Measurements from ENCODE around the gene AMMECR1. TPM values are rescaled to one million over a fixed set of nuclear protein-coding genes. Genes with fewer than 3 reads are reported as not detected.
A peak's percentile ranks its signal among the peaks of the same experiment; 100 is the strongest.

Gene AMMECR1
- total RNA-seq, 1 donor from 2014 or later = 11.9 TPM

- H3K4me1 Mint-ChIP-seq (ENCODE audit: low read depth) = peaks cover 17% of the 10 kb centered on the region
- H3K4me3 Mint-ChIP-seq = no peak overlapping the region
- no peak overlapping the region for H3K27ac Mint-ChIP-seq
- H3K36me3 Mint-ChIP-seq (ENCODE audit: low read depth) = peaks cover 8% of the 10 kb centered on the region
- H3K9me3 Mint-ChIP-seq = no peaks in the 10 kb centered on the region
- no peak for DNase-seq (ENCODE audit: low spot score)
- no peaks in the 10 kb centered on the region for H3K27me3 Mint-ChIP-seq (ENCODE audit: insufficient read depth)
- intact Hi-C loops (cut with micrococcal nuclease) = no loop called here
Measured at GRCh38 chrX:110213183-110213582, 104.7 kb downstream of the AMMECR1 start.

GRCh38 chrX:110212299-110212698 lies 105.6 kb downstream of the AMMECR1 start:
- no peak for DNase-seq (ENCODE audit: low spot score)
- Mint-ChIP-seq H3K36me3 (ENCODE audit: low read depth) (peaks cover 8% of the 10 kb centered on the region), H3K27me3 (ENCODE audit: insufficient read depth) (no peaks in the 10 kb centered on the region), H3K27ac (no peak overlapping the region), H3K4me3 (no peak overlapping the region), H3K4me1 (ENCODE audit: low read depth) (peaks cover 13% of the 10 kb centered on the region), H3K9me3 (no peaks in the 10 kb centered on the region)
- intact Hi-C loops (cut with micrococcal nuclease) = no loop called here

GRCh38 chrX:110211340-110211739 lies 106.5 kb downstream of the AMMECR1 start:
- intact Hi-C loops (cut with micrococcal nuclease) = no loop called here
- Mint-ChIP-seq H3K9me3 (no peaks in the 10 kb centered on the region), H3K4me1 (ENCODE audit: low read depth) (peaks cover 7% of the 10 kb centered on the region), H3K4me3 (no peak overlapping the region), H3K27me3 (ENCODE audit: insufficient read depth) (no peaks in the 10 kb centered on the region), H3K36me3 (ENCODE audit: low read depth) (peaks cover 7% of the 10 kb centered on the region), H3K27ac (no peak overlapping the region)
- DNase-seq (ENCODE audit: low spot score) = no peak

GRCh38 chrX:110210417-110211139 lies 107.3 kb downstream of the AMMECR1 start:
- Mint-ChIP-seq H3K27me3 (ENCODE audit: insufficient read depth) (no peaks in the 10 kb centered on the region), H3K4me1 (ENCODE audit: low read depth) (peaks cover 7% of the 10 kb centered on the region), H3K9me3 (no peaks in the 10 kb centered on the region), H3K36me3 (ENCODE audit: low read depth) (peaks cover 1% of the 10 kb centered on the region), H3K27ac (no peak overlapping the region), H3K4me3 (no peak overlapping the region)
- DNase-seq (ENCODE audit: low spot score) = no peak
- intact Hi-C loops (cut with micrococcal nuclease) = no loop called here

GRCh38 chrX:110208092-110208491 lies 109.8 kb downstream of the AMMECR1 start:
- DNase-seq (ENCODE audit: low spot score) = no peak
- Mint-ChIP-seq H3K27me3 (ENCODE audit: insufficient read depth) (no peaks in the 10 kb centered on the region), H3K4me3 (no peak overlapping the region), H3K4me1 (ENCODE audit: low read depth) (peaks cover 13% of the 10 kb centered on the region), H3K27ac (no peak overlapping the region), H3K36me3 (ENCODE audit: low read depth) (no peaks in the 10 kb centered on the region), H3K9me3 (no peaks in the 10 kb centered on the region)
- intact Hi-C loops (cut with micrococcal nuclease) = loop anchor here (10.0 kb wide), 1 partner anchor 107 kb away; the partner anchor contains the start of gene AMMECR1

GRCh38 chrX:110204986-110205385 lies 112.9 kb downstream of the AMMECR1 start:
- Mint-ChIP-seq H3K4me1 (ENCODE audit: low read depth) (peaks cover 6% of the 10 kb centered on the region), H3K36me3 (ENCODE audit: low read depth) (no peaks in the 10 kb centered on the region), H3K27ac (no peak overlapping the region), H3K27me3 (ENCODE audit: insufficient read depth) (no peaks in the 10 kb centered on the region), H3K9me3 (no peaks in the 10 kb centered on the region), H3K4me3 (no peak overlapping the region)
- DNase-seq (ENCODE audit: low spot score) = no peak
- intact Hi-C loops (cut with micrococcal nuclease) = loop anchor here (10.0 kb wide), 1 partner anchor 110 kb away; the partner anchor contains the start of gene AMMECR1

- no peak for DNase-seq (ENCODE audit: low spot score)
- Mint-ChIP-seq H3K27ac (no peak overlapping the region), H3K4me1 (ENCODE audit: low read depth) (peaks cover 6% of the 10 kb centered on the region), H3K4me3 (no peak overlapping the region), H3K27me3 (ENCODE audit: insufficient read depth) (no peaks in the 10 kb centered on the region), H3K36me3 (ENCODE audit: low read depth) (no peaks in the 10 kb centered on the region), H3K9me3 (no peaks in the 10 kb centered on the region)
- intact Hi-C loops (cut with micrococcal nuclease) = loop anchor here (10.0 kb wide), 1 partner anchor 113 kb away; the partner anchor contains the start of gene AMMECR1
Measured at GRCh38 chrX:110201799-110202198, 116.1 kb downstream of the AMMECR1 start.

- peaks cover 3% of the 10 kb centered on the region for H3K36me3 Mint-ChIP-seq (ENCODE audit: low read depth)
- DNase-seq (ENCODE audit: low spot score) = no peak
- no peak overlapping the region for H3K27ac Mint-ChIP-seq
- H3K4me3 Mint-ChIP-seq = no peak overlapping the region
- intact Hi-C loops (cut with micrococcal nuclease) = no loop called here
- H3K27me3 Mint-ChIP-seq (ENCODE audit: insufficient read depth) = no peaks in the 10 kb centered on the region
- no peaks in the 10 kb centered on the region for H3K4me1 Mint-ChIP-seq (ENCODE audit: low read depth)
- H3K9me3 Mint-ChIP-seq = no peaks in the 10 kb centered on the region
Measured at GRCh38 chrX:110194977-110195376, 122.9 kb downstream of the AMMECR1 start.

GRCh38 chrX:110192516-110192915 lies 125.4 kb downstream of the AMMECR1 start:
- H3K27me3 Mint-ChIP-seq (ENCODE audit: insufficient read depth) = no peaks in the 10 kb centered on the region
- H3K4me1 Mint-ChIP-seq (ENCODE audit: low read depth) = peaks cover 19% of the 10 kb centered on the region
- H3K9me3 Mint-ChIP-seq = no peaks in the 10 kb centered on the region
- no peak overlapping the region for H3K27ac Mint-ChIP-seq
- no peak overlapping the region for H3K4me3 Mint-ChIP-seq
- peaks cover 6% of the 10 kb centered on the region for H3K36me3 Mint-ChIP-seq (ENCODE audit: low read depth)
- intact Hi-C loops (cut with micrococcal nuclease) = no loop called here
- DNase-seq (ENCODE audit: low spot score) = no peak

GRCh38 chrX:110188701-110189558 lies 129.0 kb downstream of the AMMECR1 start:
- Mint-ChIP-seq H3K9me3 (peaks cover 8% of the 10 kb centered on the region), H3K27ac (peak overlapping the region; percentile 18), H3K4me3 (no peak overlapping the region), H3K36me3 (ENCODE audit: low read depth) (peaks cover 16% of the 10 kb centered on the region), H3K27me3 (ENCODE audit: insufficient read depth) (no peaks in the 10 kb centered on the region), H3K4me1 (ENCODE audit: low read depth) (peaks cover 27% of the 10 kb centered on the region)
- intact Hi-C loops (cut with micrococcal nuclease) = no loop called here
- DNase-seq (ENCODE audit: low spot score) = no peak

- peaks cover 10% of the 10 kb centered on the region for H3K36me3 Mint-ChIP-seq (ENCODE audit: low read depth)
- no peak overlapping the region for H3K4me3 Mint-ChIP-seq
- no peak for DNase-seq (ENCODE audit: low spot score)
- H3K27ac Mint-ChIP-seq = no peak overlapping the region
- intact Hi-C loops (cut with micrococcal nuclease) = no loop called here
- H3K27me3 Mint-ChIP-seq (ENCODE audit: insufficient read depth) = no peaks in the 10 kb centered on the region
- H3K9me3 Mint-ChIP-seq = peaks cover 8% of the 10 kb centered on the region
- H3K4me1 Mint-ChIP-seq (ENCODE audit: low read depth) = peaks cover 25% of the 10 kb centered on the region
Measured at GRCh38 chrX:110183314-110183713, 134.6 kb downstream of the AMMECR1 start.

GRCh38 chrX:110182865-110183264 lies 135.0 kb downstream of the AMMECR1 start:
- intact Hi-C loops (cut with micrococcal nuclease) = no loop called here
- no peak for DNase-seq (ENCODE audit: low spot score)
- Mint-ChIP-seq H3K36me3 (ENCODE audit: low read depth) (peaks cover 10% of the 10 kb centered on the region), H3K9me3 (peaks cover 8% of the 10 kb centered on the region), H3K4me1 (ENCODE audit: low read depth) (peaks cover 21% of the 10 kb centered on the region), H3K27ac (no peak overlapping the region), H3K4me3 (no peak overlapping the region), H3K27me3 (ENCODE audit: insufficient read depth) (no peaks in the 10 kb centered on the region)

GRCh38 chrX:110182362-110182761 lies 135.5 kb downstream of the AMMECR1 start:
- H3K4me1 Mint-ChIP-seq (ENCODE audit: low read depth) = peaks cover 21% of the 10 kb centered on the region
- intact Hi-C loops (cut with micrococcal nuclease) = no loop called here
- no peak overlapping the region for H3K27ac Mint-ChIP-seq
- no peaks in the 10 kb centered on the region for H3K27me3 Mint-ChIP-seq (ENCODE audit: insufficient read depth)
- DNase-seq (ENCODE audit: low spot score) = no peak
- peaks cover 10% of the 10 kb centered on the region for H3K36me3 Mint-ChIP-seq (ENCODE audit: low read depth)
- H3K4me3 Mint-ChIP-seq = no peak overlapping the region
- H3K9me3 Mint-ChIP-seq = peaks cover 8% of the 10 kb centered on the region

All from activated T-helper 1 cell treated with anti-CD3 and anti-CD28 coated beads, Interleukin-12 subunit alpha, Interleukin-12 subunit beta, Interleukin-2, Interleukin-4 antibody, amounts not matched to agents 30 ng/mL and 10 ng/mL and 1 ng/mL, durations not matched to agents 14 hours and 24 hours and 36 hours (primary cell).